ENCODE results near the gene TMEM141. TPM values are rescaled to one million over a fixed set of nuclear protein-coding genes. Genes with fewer than 3 reads are reported as not detected.

TMEM141 gene
- total RNA-seq, 2 experiments from 2014 or later: 43.2 to 70.2 TPM

- no peak for DNase-seq (ENCODE audit: low spot score)
- Histone ChIP-seq H3K4me3 (ENCODE audit: low read depth, low read length, poor library complexity, severe bottlenecking) (no peak within 1 kb of the TSS), H3K9me2 (ENCODE audit: insufficient read depth, low read length) (no peaks in the 10 kb centered on the region), H4K20me1 (ENCODE audit: insufficient read depth, low read length) (no peaks in the 10 kb centered on the region), H2AFZ (ENCODE audit: low read length) (no peak within 1 kb of the TSS), H3K36me3 (ENCODE audit: insufficient read depth, low read length) (no peaks in the 10 kb centered on the region), H3K9me3 (ENCODE audit: low read length) (no peaks in the 10 kb centered on the region), H3K4me1 (ENCODE audit: insufficient read depth, low read length, poor library complexity, severe bottlenecking) (peaks cover 6% of the 10 kb centered on the region), H3K27ac (ENCODE audit: low read depth, low read length, poor library complexity, severe bottlenecking) (no peak within 1 kb of the TSS), H3K79me2 (ENCODE audit: insufficient read depth, low read depth, low read length) (no peaks in the 10 kb centered on the region), H3K4me2 (ENCODE audit: low read length) (no peak within 1 kb of the TSS)
- intact Hi-C loops (cut with micrococcal nuclease; ENCODE audit: unreplicated experiment): no loop called here
- no TSS peak for BruUV-seq (replicated peaks)
- TF ChIP-seq CTCF (conservative IDR thresholded peaks at IDR 0.05; ENCODE audit: low read length) (no peak), EZH2phosphoT487 (IDR thresholded peaks at IDR 0.05; ENCODE audit: borderline replicate concordance, low read depth, low read length) (no peak)
- ChIA-PET POLR2A (no interaction called here), CTCF (ENCODE audit: unreplicated experiment) (no interaction called here)
Observed at GRCh38 chr9:136742591-136743391, 48.4 kb upstream of the TMEM141 start, which contains the start of gene LCN10. TSS of gene LCN10 (minus strand) at chr9:136742940. CDS start at chr9:136742903, 37 bp downstream.

DNA sequence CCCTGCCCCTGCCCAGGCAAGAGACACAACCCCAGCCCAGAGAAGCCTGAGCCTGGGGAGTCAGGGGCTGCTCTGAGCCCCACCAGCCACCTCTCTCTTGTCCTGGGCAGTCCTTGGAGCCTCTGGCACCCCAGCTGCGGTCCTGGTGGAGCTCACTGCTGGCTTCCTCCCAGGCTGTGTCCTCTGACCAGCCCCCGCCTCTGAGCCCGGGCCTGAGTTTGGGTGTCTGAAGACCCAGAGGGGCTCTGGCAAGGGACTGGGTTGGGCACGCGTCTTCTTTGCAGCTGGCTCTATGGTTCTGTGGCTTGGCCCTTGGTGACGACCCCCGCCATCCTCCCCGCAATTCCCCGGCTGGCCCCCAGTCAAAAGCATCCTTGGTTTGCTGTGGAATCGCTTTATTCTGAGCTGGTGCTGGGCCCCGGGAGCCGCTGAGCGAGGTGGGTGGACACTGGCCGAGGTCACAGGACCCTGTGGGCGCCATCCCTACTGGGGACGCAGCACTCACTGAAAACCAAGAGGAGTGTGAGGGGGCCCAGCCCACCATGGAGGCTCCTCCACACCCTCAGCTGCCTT is 47.4 kb upstream of the TMEM141 start:
- Histone ChIP-seq H3K79me2 (ENCODE audit: insufficient read depth, low read depth, low read length) (no peaks in the 10 kb centered on the region), H3K36me3 (ENCODE audit: insufficient read depth, low read length) (no peaks in the 10 kb centered on the region), H3K4me3 (ENCODE audit: low read depth, low read length, poor library complexity, severe bottlenecking) (no peak overlapping the region), H4K20me1 (ENCODE audit: insufficient read depth, low read length) (no peaks in the 10 kb centered on the region), H3K4me1 (ENCODE audit: insufficient read depth, low read length, poor library complexity, severe bottlenecking) (peaks cover 6% of the 10 kb centered on the region), H2AFZ (ENCODE audit: low read length) (no peak overlapping the region), H3K4me2 (ENCODE audit: low read length) (no peak overlapping the region), H3K9me3 (ENCODE audit: low read length) (no peaks in the 10 kb centered on the region), H3K9me2 (ENCODE audit: insufficient read depth, low read length) (no peaks in the 10 kb centered on the region), H3K27ac (ENCODE audit: low read depth, low read length, poor library complexity, severe bottlenecking) (no peak overlapping the region)
- no peak for DNase-seq (ENCODE audit: low spot score)
- CTCF ChIA-PET (ENCODE audit: unreplicated experiment): no interaction called here
- no TSS peak for BruUV-seq (replicated peaks)
- POLR2A ChIA-PET: no interaction called here
- TF ChIP-seq CTCF (conservative IDR thresholded peaks at IDR 0.05; ENCODE audit: low read length) (no peak), EZH2phosphoT487 (IDR thresholded peaks at IDR 0.05; ENCODE audit: borderline replicate concordance, low read depth, low read length) (no peak)
- intact Hi-C loops (cut with micrococcal nuclease; ENCODE audit: unreplicated experiment): no loop called here

DNA sequence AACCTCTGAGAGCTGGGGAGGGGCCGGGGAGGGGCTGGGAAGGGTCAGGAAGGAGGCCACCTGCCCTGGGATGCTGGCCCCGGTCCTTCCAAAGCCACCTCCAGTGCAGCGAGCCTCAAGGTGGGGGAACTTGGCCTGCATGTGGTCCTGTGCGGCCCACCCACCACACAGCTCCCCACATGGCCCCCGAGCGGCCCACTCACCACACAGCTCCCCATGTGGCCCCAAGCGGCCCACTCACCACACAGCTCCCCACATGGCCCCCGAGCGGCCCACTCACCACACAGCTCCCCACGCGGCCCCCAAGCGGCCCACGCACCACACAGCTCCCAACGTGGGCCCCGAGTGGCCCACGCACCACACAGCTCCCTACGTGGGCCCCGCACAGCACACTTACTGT is 46.4 kb upstream of the TMEM141 start:
- H3K4me2 ChIP-seq (ENCODE audit: low read length): no peak overlapping the region
- CTCF ChIA-PET (ENCODE audit: unreplicated experiment): interaction anchor here (1.0 kb wide), 1 partner anchor 33 kb away, joined by 3 read pairs; no protein-coding TSS in a partner anchor
- H3K9me2 ChIP-seq (ENCODE audit: insufficient read depth, low read length): no peaks in the 10 kb centered on the region
- no peak for DNase-seq (ENCODE audit: low spot score)
- H2AFZ ChIP-seq (ENCODE audit: low read length): no peak overlapping the region
- TF ChIP-seq EZH2phosphoT487 (IDR thresholded peaks at IDR 0.05; ENCODE audit: borderline replicate concordance, low read depth, low read length) (no peak), CTCF (conservative IDR thresholded peaks at IDR 0.05; ENCODE audit: low read length) (no peak)
- H3K9me3 ChIP-seq (ENCODE audit: low read length): no peaks in the 10 kb centered on the region
- no peaks in the 10 kb centered on the region for H3K79me2 ChIP-seq (ENCODE audit: insufficient read depth, low read depth, low read length)
- H3K4me1 ChIP-seq (ENCODE audit: insufficient read depth, low read length, poor library complexity, severe bottlenecking): peaks cover 12% of the 10 kb centered on the region
- H3K4me3 ChIP-seq (ENCODE audit: low read depth, low read length, poor library complexity, severe bottlenecking): no peak overlapping the region
- no TSS peak for BruUV-seq (replicated peaks)
- H3K36me3 ChIP-seq (ENCODE audit: insufficient read depth, low read length): no peaks in the 10 kb centered on the region
- POLR2A ChIA-PET: no interaction called here
- intact Hi-C loops (cut with micrococcal nuclease; ENCODE audit: unreplicated experiment): no loop called here
- H4K20me1 ChIP-seq (ENCODE audit: insufficient read depth, low read length): no peaks in the 10 kb centered on the region
- H3K27ac ChIP-seq (ENCODE audit: low read depth, low read length, poor library complexity, severe bottlenecking): no peak overlapping the region
